Lower lobe of right lung (tissue), 2 donors: Measurements from ENCODE around the gene BTBD16. TPM values are rescaled to one million over a fixed set of nuclear protein-coding genes. Genes with fewer than 3 reads are reported as not detected.

Experiments
- ATAC-seq, 2 donors: fragments of 200-7000 bp; cut with Tn5 transposase; one replicate each; pipeline ENCODE4 v1.9.1; 2020 to 2022; ENCODE audit warnings: mild to moderate bottlenecking in 2 of 2, moderate library complexity in 2 of 2
- DNase-seq: peaks from one replicate; pipeline ENCODE4 v3.0.0-alpha.2; 2020
- H3K27ac ChIP-seq: fragments of 200-600 bp; one replicate; pipeline ENCODE4 v1.8.0; 2022
- H3K27me3 ChIP-seq: fragments of 200-600 bp; one replicate; pipeline ENCODE4 v1.8.0; 2022; ENCODE audit warnings: low read depth
- H3K36me3 ChIP-seq: fragments of 200-600 bp; one replicate; pipeline ENCODE4 v1.8.0; 2022; ENCODE audit warnings: mild to moderate bottlenecking
- H3K4me1 ChIP-seq: fragments of 200-600 bp; one replicate; pipeline ENCODE4 v1.8.0; 2022
- H3K4me3 ChIP-seq: fragments of 200-600 bp; one replicate; pipeline ENCODE4 v1.8.0; 2022; ENCODE audit warnings: mild to moderate bottlenecking
- H3K9me3 ChIP-seq: fragments of 200-600 bp; one replicate; pipeline ENCODE4 v1.8.0; 2022
- intact Hi-C: fragments of 100-400 bp; cut with DNase I; formaldehyde crosslinking; loops from one replicate; pipeline ENCODE4 v1.11.0; 2022
- total RNA-seq: library from RNA; stranded (reverse); fragmentation: NEBNext Ultra II Directional; extraction: Animal tissue kit (Norgen Biotek cat#: 25700); gene quantifications from one replicate; pipeline ENCODE4 v1.2.1, GENCODE V29; 2021
- TF ChIP-seq, protein P1 (sequence below): fragments of 200-600 bp; IDR thresholded peaks from one replicate; pipeline ENCODE4 v1.8.0; 2022; ENCODE audit warnings: antibody characterized with exemption, mild to moderate bottlenecking
- donor health status: DM: no; HTN: yes; CAD: no; lungs with severe emphysema.

BTBD16 gene
- total RNA-seq, 1 donor from 2014 or later, result 0.62 TPM

DNA sequence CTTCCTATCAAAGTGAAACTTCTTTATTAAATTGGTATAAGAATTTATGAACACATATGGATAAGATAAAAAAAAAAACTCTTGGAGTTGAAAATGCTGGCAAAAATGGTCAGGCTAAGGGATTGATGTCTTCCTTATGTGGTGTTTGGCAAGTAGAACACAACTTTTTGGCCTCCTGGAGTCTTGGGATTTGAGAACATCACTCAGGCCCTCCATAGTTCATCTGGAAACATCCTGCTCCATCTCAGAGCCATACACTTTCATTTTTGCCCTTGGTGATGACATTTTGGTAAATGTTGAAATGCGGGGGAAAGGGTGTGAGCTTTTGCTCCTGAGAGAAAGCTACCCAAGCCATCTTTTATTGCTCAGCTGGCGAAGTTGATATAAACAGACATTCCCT is 27.5 kb upstream of the BTBD16 start:
- intact Hi-C loops, result no loop called here

DNA sequence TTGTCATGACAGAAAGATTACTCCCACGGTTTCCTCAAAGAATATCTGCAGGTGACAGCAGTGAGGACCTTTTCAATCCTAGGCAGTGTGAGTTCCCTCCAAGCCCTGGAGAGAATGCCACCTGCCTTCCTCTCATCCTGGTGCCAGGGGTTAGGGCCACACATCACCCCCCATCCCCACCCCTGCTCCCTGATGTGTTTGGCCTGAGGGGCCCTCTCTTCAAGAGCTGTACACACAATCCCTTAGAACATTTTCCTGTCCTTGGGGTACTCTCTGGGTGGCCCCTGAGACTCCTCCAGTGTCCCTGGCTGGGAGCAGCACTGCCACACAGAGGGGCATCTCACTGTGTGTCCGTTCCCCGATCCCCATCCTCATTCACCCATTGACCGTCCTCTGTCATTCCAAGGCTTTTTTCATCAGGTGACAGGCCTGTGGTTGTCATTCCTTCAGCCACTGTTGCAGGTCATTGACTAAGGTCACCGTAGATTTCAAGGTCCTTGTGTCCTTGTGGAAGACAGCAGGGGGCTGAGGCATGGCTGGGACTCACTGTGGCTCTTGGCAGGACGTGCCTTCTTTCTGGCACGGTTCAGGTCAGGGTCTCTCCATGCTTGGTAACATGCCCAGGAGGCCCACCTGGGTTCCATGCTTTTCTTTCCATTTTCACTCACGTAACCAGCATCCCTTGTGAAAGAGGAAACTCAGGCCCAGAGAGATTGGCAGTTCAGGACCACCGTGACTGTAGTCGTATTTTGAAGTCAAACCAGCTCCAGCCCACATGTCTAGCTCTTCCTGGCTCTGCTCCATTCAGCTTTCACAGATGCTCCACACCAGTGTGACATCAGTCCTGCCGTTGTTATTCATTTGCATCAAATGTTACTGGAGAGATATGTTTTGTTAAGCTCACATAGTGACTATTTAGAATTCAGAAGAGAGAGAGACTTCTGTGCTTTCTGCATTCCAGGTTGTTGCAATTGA is 26.8 kb upstream of the BTBD16 start:
- Histone ChIP-seq H3K4me3 (no peak overlapping the region), H3K9me3 (no peaks in the 10 kb centered on the region), H3K27me3 (no peaks in the 10 kb centered on the region), H3K4me1 (no peaks in the 10 kb centered on the region), H3K27ac (no peak overlapping the region), H3K36me3 (peaks cover 89% of the 10 kb centered on the region)
- intact Hi-C loops, result no loop called here
- TF ChIP-seq, protein P1, sequence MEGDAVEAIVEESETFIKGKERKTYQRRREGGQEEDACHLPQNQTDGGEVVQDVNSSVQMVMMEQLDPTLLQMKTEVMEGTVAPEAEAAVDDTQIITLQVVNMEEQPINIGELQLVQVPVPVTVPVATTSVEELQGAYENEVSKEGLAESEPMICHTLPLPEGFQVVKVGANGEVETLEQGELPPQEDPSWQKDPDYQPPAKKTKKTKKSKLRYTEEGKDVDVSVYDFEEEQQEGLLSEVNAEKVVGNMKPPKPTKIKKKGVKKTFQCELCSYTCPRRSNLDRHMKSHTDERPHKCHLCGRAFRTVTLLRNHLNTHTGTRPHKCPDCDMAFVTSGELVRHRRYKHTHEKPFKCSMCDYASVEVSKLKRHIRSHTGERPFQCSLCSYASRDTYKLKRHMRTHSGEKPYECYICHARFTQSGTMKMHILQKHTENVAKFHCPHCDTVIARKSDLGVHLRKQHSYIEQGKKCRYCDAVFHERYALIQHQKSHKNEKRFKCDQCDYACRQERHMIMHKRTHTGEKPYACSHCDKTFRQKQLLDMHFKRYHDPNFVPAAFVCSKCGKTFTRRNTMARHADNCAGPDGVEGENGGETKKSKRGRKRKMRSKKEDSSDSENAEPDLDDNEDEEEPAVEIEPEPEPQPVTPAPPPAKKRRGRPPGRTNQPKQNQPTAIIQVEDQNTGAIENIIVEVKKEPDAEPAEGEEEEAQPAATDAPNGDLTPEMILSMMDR, result no peak
- no peak for ATAC-seq
- no peak for DNase-seq

More for the DNA sequence above, 27.5 kb upstream of the BTBD16 start:
- H3K36me3 ChIP-seq, result peaks cover 89% of the 10 kb centered on the region
- TF ChIP-seq, protein P1, result no peak
- no peaks in the 10 kb centered on the region for H3K4me1 ChIP-seq
- DNase-seq, result no peak
- no peak for ATAC-seq
- H3K9me3 ChIP-seq, result no peaks in the 10 kb centered on the region
- H3K4me3 ChIP-seq, result no peak overlapping the region
- H3K27ac ChIP-seq, result no peak overlapping the region
- H3K27me3 ChIP-seq, result no peaks in the 10 kb centered on the region

DNA sequence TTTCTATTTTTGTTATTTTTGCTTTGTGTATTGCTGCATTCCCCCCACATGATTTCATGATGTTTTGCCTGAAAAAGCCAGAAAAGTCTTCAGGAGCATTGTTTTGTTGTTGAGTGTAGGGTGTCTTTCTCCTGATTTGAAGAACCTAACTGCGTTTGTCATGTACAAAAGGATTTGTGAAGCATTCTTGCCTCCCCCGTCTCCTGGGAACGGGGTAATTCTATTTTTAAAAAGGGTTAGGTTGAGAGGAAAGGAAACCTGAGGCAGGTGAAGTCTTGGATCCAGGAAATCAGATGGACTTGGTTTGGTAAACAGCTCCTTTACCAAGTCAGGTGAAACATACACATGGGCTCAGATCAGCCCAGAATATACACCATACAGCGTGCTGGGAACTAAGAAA is 26.0 kb upstream of the BTBD16 start:
- Histone ChIP-seq H3K4me3 (no peak overlapping the region), H3K36me3 (peaks cover 89% of the 10 kb centered on the region), H3K27ac (no peak overlapping the region), H3K4me1 (no peaks in the 10 kb centered on the region), H3K27me3 (no peaks in the 10 kb centered on the region), H3K9me3 (no peaks in the 10 kb centered on the region)
- TF ChIP-seq, protein P1, result no peak
- no peak for DNase-seq
- no peak for ATAC-seq
- intact Hi-C loops, result no loop called here

DNA sequence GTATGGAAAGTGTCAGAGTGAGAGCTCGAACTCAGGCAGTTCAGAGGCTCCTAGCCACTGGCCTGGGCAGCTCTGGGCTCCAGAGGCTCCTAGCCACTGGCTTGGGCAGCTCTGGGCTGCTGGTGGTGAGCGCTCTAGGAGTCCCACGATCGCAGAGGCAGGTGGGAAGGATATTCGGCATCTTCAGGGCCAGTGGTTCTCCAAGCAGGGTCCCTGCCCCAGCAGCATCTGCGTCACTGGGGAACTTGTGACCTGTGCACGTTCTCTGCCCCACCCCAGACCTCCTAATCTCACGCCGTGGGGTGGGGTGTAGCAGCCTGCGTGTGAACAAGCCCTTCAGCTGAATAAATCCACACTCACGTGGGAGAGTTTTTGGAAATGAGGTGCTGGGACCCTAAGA is 25.2 kb upstream of the BTBD16 start:
- H3K36me3 ChIP-seq, result peaks cover 89% of the 10 kb centered on the region
- ATAC-seq, result no peak
- intact Hi-C loops, result no loop called here
- TF ChIP-seq, protein P1, result no peak
- H3K4me1 ChIP-seq, result no peaks in the 10 kb centered on the region
- no peak for DNase-seq
- no peaks in the 10 kb centered on the region for H3K9me3 ChIP-seq
- H3K27me3 ChIP-seq, result no peaks in the 10 kb centered on the region
- no peak overlapping the region for H3K27ac ChIP-seq
- H3K4me3 ChIP-seq, result no peak overlapping the region

DNA sequence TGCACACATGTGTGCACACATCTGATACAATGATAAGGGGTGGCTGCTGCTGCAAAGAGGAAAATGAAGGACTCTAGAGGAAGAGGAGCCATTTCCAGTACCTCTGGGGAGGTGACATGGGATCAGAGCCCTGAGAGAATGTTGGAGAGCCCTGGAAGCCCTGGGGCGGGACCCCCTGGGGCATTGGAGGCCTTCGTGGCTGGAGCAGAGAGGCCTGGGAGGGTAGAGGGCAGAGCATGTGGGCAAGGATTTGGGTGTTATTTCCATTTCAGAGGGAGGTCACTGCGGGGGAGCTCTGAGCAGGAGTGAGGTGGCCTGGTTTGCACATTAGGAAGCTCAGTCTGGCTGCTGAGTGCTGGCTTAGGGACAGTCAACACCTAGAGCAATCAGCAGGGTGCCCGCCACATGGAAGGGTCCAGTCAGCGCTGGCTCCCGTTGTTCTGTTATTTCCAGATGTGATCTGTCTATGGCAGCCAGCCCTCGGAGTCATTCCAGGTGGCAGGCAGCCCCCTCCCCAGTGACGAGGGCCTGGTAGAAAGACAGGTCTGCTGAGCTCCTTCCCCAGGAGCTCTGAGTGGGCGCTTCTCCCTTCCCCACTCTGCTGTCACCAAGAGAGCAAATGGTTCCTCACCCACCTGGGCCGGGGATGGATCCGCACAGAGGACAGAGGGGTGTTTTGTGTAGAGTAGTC is 24.1 kb upstream of the BTBD16 start:
- ATAC-seq (no peak), DNase-seq (no peak)
- Histone ChIP-seq H3K27me3 (no peaks in the 10 kb centered on the region), H3K4me1 (no peaks in the 10 kb centered on the region), H3K4me3 (no peak overlapping the region), H3K27ac (no peak overlapping the region), H3K36me3 (peaks cover 88% of the 10 kb centered on the region), H3K9me3 (no peaks in the 10 kb centered on the region)
- TF ChIP-seq, protein P1, result no peak
- intact Hi-C loops, result no loop called here
